ENCODE data around the gene TIMELESS. TPM values are rescaled to one million over a fixed set of nuclear protein-coding genes. Genes with fewer than 3 reads are reported as not detected.

The TIMELESS gene
- total and polyA plus RNA-seq, 2 experiments from 2014 or later = 28.7 to 54.8 TPM

DNA sequence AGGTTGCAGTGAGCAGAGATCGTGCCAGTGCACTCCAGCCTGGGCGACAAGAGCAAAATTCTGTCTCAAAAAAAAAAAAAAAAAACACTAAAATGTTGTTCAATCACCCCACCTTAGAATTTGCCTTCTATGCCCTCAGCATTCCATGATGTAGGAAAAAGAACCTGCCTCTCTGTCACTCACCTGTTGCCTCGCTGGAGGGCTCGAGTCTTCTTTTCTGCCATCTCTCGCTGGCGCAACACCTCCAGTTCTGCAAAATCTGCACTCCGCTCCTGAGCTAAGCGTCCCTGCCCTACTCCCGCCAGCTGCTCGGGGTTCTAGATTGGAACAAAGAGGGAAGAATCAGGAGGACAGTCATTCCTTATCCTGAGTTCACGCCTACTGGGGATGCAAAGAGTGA, 17.9 kb downstream of the TIMELESS start (continued):
- TF ChIP-seq, protein P1, sequence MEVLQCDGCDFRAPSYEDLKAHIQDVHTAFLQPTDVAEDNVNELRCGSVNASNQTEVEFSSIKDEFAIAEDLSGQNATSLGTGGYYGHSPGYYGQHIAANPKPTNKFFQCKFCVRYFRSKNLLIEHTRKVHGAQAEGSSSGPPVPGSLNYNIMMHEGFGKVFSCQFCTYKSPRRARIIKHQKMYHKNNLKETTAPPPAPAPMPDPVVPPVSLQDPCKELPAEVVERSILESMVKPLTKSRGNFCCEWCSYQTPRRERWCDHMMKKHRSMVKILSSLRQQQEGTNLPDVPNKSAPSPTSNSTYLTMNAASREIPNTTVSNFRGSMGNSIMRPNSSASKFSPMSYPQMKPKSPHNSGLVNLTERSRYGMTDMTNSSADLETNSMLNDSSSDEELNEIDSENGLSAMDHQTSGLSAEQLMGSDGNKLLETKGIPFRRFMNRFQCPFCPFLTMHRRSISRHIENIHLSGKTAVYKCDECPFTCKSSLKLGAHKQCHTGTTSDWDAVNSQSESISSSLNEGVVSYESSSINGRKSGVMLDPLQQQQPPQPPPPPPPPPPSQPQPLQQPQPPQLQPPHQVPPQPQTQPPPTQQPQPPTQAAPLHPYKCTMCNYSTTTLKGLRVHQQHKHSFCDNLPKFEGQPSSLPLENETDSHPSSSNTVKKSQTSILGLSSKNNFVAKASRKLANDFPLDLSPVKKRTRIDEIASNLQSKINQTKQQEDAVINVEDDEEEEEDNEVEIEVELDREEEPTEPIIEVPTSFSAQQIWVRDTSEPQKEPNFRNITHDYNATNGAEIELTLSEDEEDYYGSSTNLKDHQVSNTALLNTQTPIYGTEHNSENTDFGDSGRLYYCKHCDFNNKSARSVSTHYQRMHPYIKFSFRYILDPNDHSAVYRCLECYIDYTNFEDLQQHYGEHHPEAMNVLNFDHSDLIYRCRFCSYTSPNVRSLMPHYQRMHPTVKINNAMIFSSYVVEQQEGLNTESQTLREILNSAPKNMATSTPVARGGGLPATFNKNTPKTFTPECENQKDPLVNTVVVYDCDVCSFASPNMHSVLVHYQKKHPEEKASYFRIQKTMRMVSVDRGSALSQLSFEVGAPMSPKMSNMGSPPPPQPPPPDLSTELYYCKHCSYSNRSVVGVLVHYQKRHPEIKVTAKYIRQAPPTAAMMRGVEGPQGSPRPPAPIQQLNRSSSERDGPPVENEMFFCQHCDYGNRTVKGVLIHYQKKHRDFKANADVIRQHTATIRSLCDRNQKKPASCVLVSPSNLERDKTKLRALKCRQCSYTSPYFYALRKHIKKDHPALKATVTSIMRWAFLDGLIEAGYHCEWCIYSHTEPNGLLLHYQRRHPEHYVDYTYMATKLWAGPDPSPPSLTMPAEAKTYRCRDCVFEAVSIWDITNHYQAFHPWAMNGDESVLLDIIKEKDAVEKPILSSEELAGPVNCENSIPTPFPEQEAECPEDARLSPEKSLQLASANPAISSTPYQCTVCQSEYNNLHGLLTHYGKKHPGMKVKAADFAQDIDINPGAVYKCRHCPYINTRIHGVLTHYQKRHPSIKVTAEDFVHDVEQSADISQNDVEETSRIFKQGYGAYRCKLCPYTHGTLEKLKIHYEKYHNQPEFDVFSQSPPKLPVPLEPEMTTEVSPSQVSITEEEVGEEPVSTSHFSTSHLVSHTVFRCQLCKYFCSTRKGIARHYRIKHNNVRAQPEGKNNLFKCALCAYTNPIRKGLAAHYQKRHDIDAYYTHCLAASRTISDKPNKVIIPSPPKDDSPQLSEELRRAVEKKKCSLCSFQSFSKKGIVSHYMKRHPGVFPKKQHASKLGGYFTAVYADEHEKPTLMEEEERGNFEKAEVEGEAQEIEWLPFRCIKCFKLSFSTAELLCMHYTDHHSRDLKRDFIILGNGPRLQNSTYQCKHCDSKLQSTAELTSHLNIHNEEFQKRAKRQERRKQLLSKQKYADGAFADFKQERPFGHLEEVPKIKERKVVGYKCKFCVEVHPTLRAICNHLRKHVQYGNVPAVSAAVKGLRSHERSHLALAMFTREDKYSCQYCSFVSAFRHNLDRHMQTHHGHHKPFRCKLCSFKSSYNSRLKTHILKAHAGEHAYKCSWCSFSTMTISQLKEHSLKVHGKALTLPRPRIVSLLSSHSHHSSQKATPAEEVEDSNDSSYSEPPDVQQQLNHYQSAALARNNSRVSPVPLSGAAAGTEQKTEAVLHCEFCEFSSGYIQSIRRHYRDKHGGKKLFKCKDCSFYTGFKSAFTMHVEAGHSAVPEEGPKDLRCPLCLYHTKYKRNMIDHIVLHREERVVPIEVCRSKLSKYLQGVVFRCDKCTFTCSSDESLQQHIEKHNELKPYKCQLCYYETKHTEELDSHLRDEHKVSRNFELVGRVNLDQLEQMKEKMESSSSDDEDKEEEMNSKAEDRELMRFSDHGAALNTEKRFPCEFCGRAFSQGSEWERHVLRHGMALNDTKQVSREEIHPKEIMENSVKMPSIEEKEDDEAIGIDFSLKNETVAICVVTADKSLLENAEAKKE (CRISPR knock-in tag; IDR thresholded peaks at IDR 0.05) = no peak
- TF ChIP-seq EZH2phosphoT487 (IDR thresholded peaks at IDR 0.05; ENCODE audit: unreplicated experiment) (no peak), POLR2AphosphoS5 (IDR thresholded peaks at IDR 0.05; ENCODE audit: low read depth) (no peak), ZNF114 (CRISPR knock-in tag; IDR thresholded peaks at IDR 0.05) (no peak), JUNB (IDR thresholded peaks at IDR 0.05; ENCODE audit: unreplicated experiment) (no peak), CREB1 (CRISPR knock-in tag; IDR thresholded peaks at IDR 0.05; ENCODE audit: low read depth) (no peak)

DNA sequence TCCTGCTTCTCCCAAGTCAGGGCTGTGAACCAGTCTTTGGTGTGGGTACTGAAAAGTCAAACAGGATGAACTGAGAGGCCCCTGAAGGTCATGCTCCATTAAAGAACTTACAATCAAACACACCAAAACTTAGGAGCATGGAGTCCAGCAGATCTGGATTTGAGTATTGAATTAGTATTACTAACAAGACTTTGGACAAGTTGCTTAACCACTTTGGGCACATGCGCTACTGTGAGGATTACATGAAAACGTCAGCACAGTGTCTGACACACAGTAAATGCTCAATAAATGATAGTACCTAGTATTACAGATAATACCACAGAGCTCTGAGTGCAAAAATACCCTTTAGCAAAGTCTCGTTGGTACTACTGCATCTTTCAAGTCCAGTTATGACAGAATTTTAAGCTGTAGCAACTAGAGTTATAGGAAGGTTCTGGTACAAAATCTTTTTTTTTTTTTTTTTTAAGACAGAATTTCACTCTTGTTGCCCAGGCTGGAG, 23.2 kb downstream of the TIMELESS start:
- no peaks in the 10 kb centered on the region for H3K9me2 ChIP-seq (ENCODE audit: insufficient read depth)
- no peak overlapping the region for H3K4me3 ChIP-seq
- no peaks in the 10 kb centered on the region for H3K79me2 ChIP-seq (replicated peaks; ENCODE audit: insufficient read depth)
- Mint-ChIP-seq H3K4me1 (no peaks in the 10 kb centered on the region), H3K36me3 (ENCODE audit: low read depth) (peaks cover 86% of the 10 kb centered on the region), H3K27ac (no peak overlapping the region), H3K27me3 (ENCODE audit: insufficient read depth, low read depth, poor library complexity) (peaks cover 4% of the 10 kb centered on the region), H3K9me3 (no peaks in the 10 kb centered on the region), H3K4me3 (no peak overlapping the region)
- ATAC-seq (no peak), DNase-seq (ENCODE audit: low spot score) (no peak)
- peaks cover 61% of the 10 kb centered on the region for H3K36me3 ChIP-seq (ENCODE audit: insufficient read depth)
- H3K27me3 ChIP-seq (ENCODE audit: insufficient read depth) = no peaks in the 10 kb centered on the region
- H4K20me1 ChIP-seq (replicated peaks; ENCODE audit: insufficient read depth) = peaks cover 4% of the 10 kb centered on the region; the same call in 1 of the 2 replicates
- H3F3A ChIP-seq (replicated peaks; ENCODE audit: low read depth) = no peaks in the 10 kb centered on the region
- H2AFZ ChIP-seq = no peak overlapping the region
- H3K4me2 ChIP-seq = no peak overlapping the region
- no peaks in the 10 kb centered on the region for H3K4me1 ChIP-seq (ENCODE audit: insufficient read depth)
- H3K27ac ChIP-seq (ENCODE audit: low read depth) = no peak overlapping the region
- TF ChIP-seq EZH2 (IDR thresholded peaks at IDR 0.05; ENCODE audit: low read depth, unreplicated experiment) = no peak
- TF ChIP-seq, protein P2, sequence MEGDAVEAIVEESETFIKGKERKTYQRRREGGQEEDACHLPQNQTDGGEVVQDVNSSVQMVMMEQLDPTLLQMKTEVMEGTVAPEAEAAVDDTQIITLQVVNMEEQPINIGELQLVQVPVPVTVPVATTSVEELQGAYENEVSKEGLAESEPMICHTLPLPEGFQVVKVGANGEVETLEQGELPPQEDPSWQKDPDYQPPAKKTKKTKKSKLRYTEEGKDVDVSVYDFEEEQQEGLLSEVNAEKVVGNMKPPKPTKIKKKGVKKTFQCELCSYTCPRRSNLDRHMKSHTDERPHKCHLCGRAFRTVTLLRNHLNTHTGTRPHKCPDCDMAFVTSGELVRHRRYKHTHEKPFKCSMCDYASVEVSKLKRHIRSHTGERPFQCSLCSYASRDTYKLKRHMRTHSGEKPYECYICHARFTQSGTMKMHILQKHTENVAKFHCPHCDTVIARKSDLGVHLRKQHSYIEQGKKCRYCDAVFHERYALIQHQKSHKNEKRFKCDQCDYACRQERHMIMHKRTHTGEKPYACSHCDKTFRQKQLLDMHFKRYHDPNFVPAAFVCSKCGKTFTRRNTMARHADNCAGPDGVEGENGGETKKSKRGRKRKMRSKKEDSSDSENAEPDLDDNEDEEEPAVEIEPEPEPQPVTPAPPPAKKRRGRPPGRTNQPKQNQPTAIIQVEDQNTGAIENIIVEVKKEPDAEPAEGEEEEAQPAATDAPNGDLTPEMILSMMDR (conservative IDR thresholded peaks at IDR 0.05; ENCODE audit: low read depth in 2 of 2) = no peak
- TF ChIP-seq STAT1 (IDR thresholded peaks at IDR 0.05; ENCODE audit: unreplicated experiment) = no peak
- no peak for TF ChIP-seq POLR2AphosphoS5 (IDR thresholded peaks at IDR 0.05; ENCODE audit: low read depth)
- no peak for TF ChIP-seq EZH2phosphoT487 (IDR thresholded peaks at IDR 0.05; ENCODE audit: unreplicated experiment)
- TF ChIP-seq ZNF331 (CRISPR knock-in tag; IDR thresholded peaks at IDR 0.05; ENCODE audit: low read depth) = no peak
- no peak for TF ChIP-seq CREB1 (CRISPR knock-in tag; IDR thresholded peaks at IDR 0.05; ENCODE audit: low read depth)

Data from GM23338 (cell line).